ENCODE data around the gene FBXW5.

FBXW5 gene
- total RNA-seq: 192 to 259 (median 210) reads per million in 4 experiments

- peak; percentile 90 for DNase-seq
Measured at GRCh38 chr9:136944519-136945332, at the start of gene FBXW5, which contains the start of gene C8G. Gene FBXW5 (minus strand): TSS chr9:136944738. CDS start chr9:136944083, 655 bp downstream. Gene C8G (plus strand): TSS chr9:136945243. CDS start chr9:136945321, 78 bp downstream.

- DNase-seq: no peak
Measured at GRCh38 chr9:136992819-136993369, 48.4 kb upstream of the FBXW5 start.

- DNase-seq: peak; percentile 86
Measured at GRCh38 chr9:136991993-136992818, 47.7 kb upstream of the FBXW5 start, which contains the start of gene PAXX. Gene PAXX (plus strand): TSS chr9:136992422. CDS start chr9:136992444, 22 bp downstream.

- DNase-seq: no peak
Measured at GRCh38 chr9:136990242-136990911, 45.8 kb upstream of the FBXW5 start.

GRCh38 chr9:136988872-136989271 is 44.3 kb upstream of the FBXW5 start:
- no peak for DNase-seq

- DNase-seq: no peak
Measured at GRCh38 chr9:136985853-136986252, 41.3 kb upstream of the FBXW5 start.

GRCh38 chr9:136985027-136985602 is 40.6 kb upstream of the FBXW5 start:
- no peak for DNase-seq

GRCh38 chr9:136984464-136985026 is 40.0 kb upstream of the FBXW5 start:
- DNase-seq: no peak

GRCh38 chr9:136983656-136984314 is 39.2 kb upstream of the FBXW5 start:
- DNase-seq: no peak

- no peak for DNase-seq
Measured at GRCh38 chr9:136983167-136983566, 38.6 kb upstream of the FBXW5 start.

GRCh38 chr9:136982232-136983051 is 37.9 kb upstream of the FBXW5 start, which contains the start of gene LCNL1:
Gene LCNL1 (plus strand): TSS chr9:136982993. CDS start chr9:136983587, 594 bp downstream.
- DNase-seq: no peak

GRCh38 chr9:136981588-136982231 is 37.2 kb upstream of the FBXW5 start:
- no peak for DNase-seq

GRCh38 chr9:136980669-136981478 is 36.3 kb upstream of the FBXW5 start:
- no peak for DNase-seq

- DNase-seq: no peak
Measured at GRCh38 chr9:136979769-136980587, 35.4 kb upstream of the FBXW5 start.

- DNase-seq: no peak
Measured at GRCh38 chr9:136978865-136979544, 34.5 kb upstream of the FBXW5 start.

- peak; percentile 80 for DNase-seq
Measured at GRCh38 chr9:136978073-136978864, 33.7 kb upstream of the FBXW5 start.
